ENCODE data around the gene LAMA2. TPM values are rescaled to one million over a fixed set of nuclear protein-coding genes. Genes with fewer than 3 reads are reported as not detected.

Gene LAMA2
- polyA plus RNA-seq, 3 donors: not detected

DNA sequence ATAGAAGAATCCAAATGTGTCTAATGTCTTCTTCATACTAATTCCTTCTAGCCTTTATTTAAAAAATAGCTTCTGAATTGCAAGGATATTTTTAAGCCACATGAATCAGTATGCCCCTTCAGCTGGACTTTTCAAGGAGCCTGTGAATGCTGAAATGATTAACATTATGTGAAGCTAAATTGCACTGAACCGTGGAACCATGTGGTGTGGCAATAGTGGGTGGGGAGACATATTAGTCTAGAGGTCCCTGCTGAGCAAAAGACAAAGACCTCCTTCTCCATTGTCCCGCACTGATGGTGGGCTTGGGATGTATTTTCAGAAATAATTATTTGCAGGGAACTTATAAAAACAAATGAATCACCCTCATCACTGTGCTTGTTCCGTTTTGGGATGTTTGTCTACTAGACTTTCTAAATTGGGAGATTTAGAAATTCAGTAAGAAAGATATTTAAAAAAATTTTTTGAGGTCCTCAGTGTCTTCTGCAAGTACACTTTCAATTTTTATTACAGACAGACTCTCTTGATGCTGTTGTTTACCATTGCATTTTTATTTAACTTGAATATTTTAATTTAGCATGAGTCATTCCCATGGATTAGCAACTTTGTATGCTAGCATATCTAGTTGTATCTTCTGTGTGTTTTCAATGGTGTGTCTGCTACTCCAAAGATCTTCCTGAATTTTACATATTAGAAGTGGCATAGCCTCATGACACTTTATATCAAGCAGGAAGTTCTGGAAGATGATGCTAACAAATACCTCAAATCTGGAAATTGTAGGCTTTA, 238.1 kb downstream of the LAMA2 start:
- Mint-ChIP-seq H3K36me3 (no peaks in the 10 kb centered on the region), H3K4me3 (no peak overlapping the region), H3K4me1 (no peaks in the 10 kb centered on the region), H3K9me3 (peaks cover 0 to 2% (median 0%) of the 10 kb centered on the region in 7 donors), H3K27ac (no peak overlapping the region), H3K27me3 (ENCODE audit: low read depth in 3 of 3) (no peaks in the 10 kb centered on the region)
- Histone ChIP-seq H3K27me3 (ENCODE audit: control insufficient read depth in 2 of 2, insufficient read depth in 2 of 2, low read length in 2 of 2) (no peaks in the 10 kb centered on the region), H3K4me3 (replicated peaks in 1 of 3; ENCODE audit: low read depth in 2 of 3, low read length in 3 of 3) (no peak overlapping the region), H3K9me3 (replicated peaks in 1 of 2; ENCODE audit: control insufficient read depth in 1 of 2, insufficient read depth in 1 of 2, low read length in 2 of 2) (no peaks in the 10 kb centered on the region), H3K4me1 (ENCODE audit: control insufficient read depth in 1 of 2, insufficient read depth in 2 of 2, low read length in 2 of 2) (no peaks in the 10 kb centered on the region), H2AFZ (ENCODE audit: insufficient read depth, low read depth, low read length, poor library complexity, severe bottlenecking) (no peak overlapping the region), H3K9ac (ENCODE audit: insufficient read depth, low read length, poor library complexity, severe bottlenecking) (no peak overlapping the region), H4K20me1 (ENCODE audit: insufficient read depth, low read length) (no peaks in the 10 kb centered on the region), H3K27ac (ENCODE audit: low read depth in 1 of 2, low read length in 2 of 2) (no peak overlapping the region), H3K4me2 (replicated peaks; ENCODE audit: extremely low read depth, low read length, poor library complexity, severe bottlenecking) (no peak overlapping the region), H3K79me2 (ENCODE audit: insufficient read depth, low read length) (no peaks in the 10 kb centered on the region), H3K36me3 (replicated peaks in 1 of 2; ENCODE audit: control insufficient read depth in 1 of 2, insufficient read depth in 2 of 2, low read length in 2 of 2) (no peaks in the 10 kb centered on the region)
- no CpG with 5 or more reads among the region's 3 CpGs for WGBS (ENCODE audit: insufficient coverage)
- intact Hi-C loops (cut with micrococcal nuclease): no loop called here
- TF ChIP-seq, protein P1, sequence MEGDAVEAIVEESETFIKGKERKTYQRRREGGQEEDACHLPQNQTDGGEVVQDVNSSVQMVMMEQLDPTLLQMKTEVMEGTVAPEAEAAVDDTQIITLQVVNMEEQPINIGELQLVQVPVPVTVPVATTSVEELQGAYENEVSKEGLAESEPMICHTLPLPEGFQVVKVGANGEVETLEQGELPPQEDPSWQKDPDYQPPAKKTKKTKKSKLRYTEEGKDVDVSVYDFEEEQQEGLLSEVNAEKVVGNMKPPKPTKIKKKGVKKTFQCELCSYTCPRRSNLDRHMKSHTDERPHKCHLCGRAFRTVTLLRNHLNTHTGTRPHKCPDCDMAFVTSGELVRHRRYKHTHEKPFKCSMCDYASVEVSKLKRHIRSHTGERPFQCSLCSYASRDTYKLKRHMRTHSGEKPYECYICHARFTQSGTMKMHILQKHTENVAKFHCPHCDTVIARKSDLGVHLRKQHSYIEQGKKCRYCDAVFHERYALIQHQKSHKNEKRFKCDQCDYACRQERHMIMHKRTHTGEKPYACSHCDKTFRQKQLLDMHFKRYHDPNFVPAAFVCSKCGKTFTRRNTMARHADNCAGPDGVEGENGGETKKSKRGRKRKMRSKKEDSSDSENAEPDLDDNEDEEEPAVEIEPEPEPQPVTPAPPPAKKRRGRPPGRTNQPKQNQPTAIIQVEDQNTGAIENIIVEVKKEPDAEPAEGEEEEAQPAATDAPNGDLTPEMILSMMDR (IDR thresholded peaks at IDR 0.05): no peak
- DNase-seq: no peak

DNA sequence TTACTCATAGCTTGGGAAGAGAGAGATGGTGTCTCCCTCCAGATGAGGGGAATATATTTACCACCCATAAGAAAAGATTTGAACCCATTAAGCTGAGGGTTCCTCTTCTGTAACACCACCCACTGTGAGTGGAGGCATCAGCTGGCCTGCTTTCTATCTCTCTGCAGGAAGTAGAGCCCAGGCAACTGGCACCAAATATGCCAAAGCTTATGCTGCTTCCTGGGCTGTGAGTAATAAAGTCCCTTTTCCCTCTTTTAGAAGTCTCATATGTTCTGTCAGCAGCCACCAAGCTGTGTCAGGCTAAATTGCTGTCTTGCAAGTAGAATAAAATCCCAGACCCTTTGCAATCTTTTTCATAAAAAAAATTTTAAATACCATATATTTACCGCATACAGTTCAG, 241.4 kb downstream of the LAMA2 start:
- intact Hi-C loops (cut with micrococcal nuclease): no loop called here
- Histone ChIP-seq H3K79me2 (ENCODE audit: insufficient read depth, low read length) (no peaks in the 10 kb centered on the region), H3K4me1 (ENCODE audit: control insufficient read depth in 1 of 2, insufficient read depth in 2 of 2, low read length in 2 of 2) (no peaks in the 10 kb centered on the region), H3K27ac (ENCODE audit: low read depth in 1 of 2, low read length in 2 of 2) (no peak overlapping the region), H3K4me3 (replicated peaks in 1 of 3; ENCODE audit: low read depth in 2 of 3, low read length in 3 of 3) (no peak overlapping the region), H3K4me2 (replicated peaks; ENCODE audit: extremely low read depth, low read length, poor library complexity, severe bottlenecking) (no peak overlapping the region), H2AFZ (ENCODE audit: insufficient read depth, low read depth, low read length, poor library complexity, severe bottlenecking) (no peak overlapping the region), H3K36me3 (replicated peaks in 1 of 2; ENCODE audit: control insufficient read depth in 1 of 2, insufficient read depth in 2 of 2, low read length in 2 of 2) (no peaks in the 10 kb centered on the region), H3K27me3 (ENCODE audit: control insufficient read depth in 2 of 2, insufficient read depth in 2 of 2, low read length in 2 of 2) (no peaks in the 10 kb centered on the region), H4K20me1 (ENCODE audit: insufficient read depth, low read length) (no peaks in the 10 kb centered on the region), H3K9ac (ENCODE audit: insufficient read depth, low read length, poor library complexity, severe bottlenecking) (no peak overlapping the region), H3K9me3 (replicated peaks in 1 of 2; ENCODE audit: control insufficient read depth in 1 of 2, insufficient read depth in 1 of 2, low read length in 2 of 2) (no peaks in the 10 kb centered on the region)
- Mint-ChIP-seq H3K36me3 (no peaks in the 10 kb centered on the region), H3K27ac (no peak overlapping the region), H3K27me3 (ENCODE audit: low read depth in 3 of 3) (no peaks in the 10 kb centered on the region), H3K9me3 (peaks cover 0 to 2% (median 0%) of the 10 kb centered on the region in 7 donors), H3K4me1 (no peaks in the 10 kb centered on the region), H3K4me3 (no peak overlapping the region)
- DNase-seq: no peak
- TF ChIP-seq, protein P1 (IDR thresholded peaks at IDR 0.05): no peak
- WGBS (ENCODE audit: insufficient coverage): no CpG with 5 or more reads among the region's 1 CpG
